ENCODE data around the gene EXOSC5. TPM values are rescaled to one million over a fixed set of nuclear protein-coding genes. Genes with fewer than 3 reads are reported as not detected.
"Not testable (repeated sequence)": the region's sequence is repeated elsewhere in the genome, so short reads cannot be mapped to it uniquely, and the experiment has no call there.

EXOSC5 gene
- total RNA-seq, 1 experiment from 2014 or later = 58.7 TPM

- H3K36me3 Mint-ChIP-seq (ENCODE audit: insufficient read depth in 1 of 3, low read depth in 3 of 3) = peaks cover 0 to 15% (median 9%) of the 10 kb centered on the region in 3 experiments; a peak in 3 of 7 replicates
- Histone ChIP-seq H3K4me1 (ENCODE audit: insufficient read depth, low read length) (no peaks in the 10 kb centered on the region; the same call in 1 of the 2 replicates), H4K91ac (ENCODE audit: insufficient read length, low read depth, low read length) (no peak overlapping the region), H3K4ac (ENCODE audit: low read depth, low read length) (no peak overlapping the region), H4K5ac (ENCODE audit: insufficient read length, low read depth, low read length) (no peak overlapping the region), H3K27ac (ENCODE audit: insufficient read length, low read depth, low read length) (no peak overlapping the region), H2AK5ac (ENCODE audit: insufficient read length, low read length) (no peak overlapping the region), H2AFZ (ENCODE audit: low read length) (no peak overlapping the region), H2BK20ac (ENCODE audit: low read depth, low read length, poor library complexity, severe bottlenecking) (no peak overlapping the region), H3K9ac (ENCODE audit: extremely low read depth, insufficient read length, low read length) (no peak overlapping the region), H3K4me2 (ENCODE audit: insufficient read depth, insufficient read length, low read length) (no peak overlapping the region), H3K18ac (ENCODE audit: insufficient read length, low read depth, low read length) (no peak overlapping the region), H3K23ac (ENCODE audit: insufficient read length, low read depth, low read length) (no peak overlapping the region), H2BK5ac (ENCODE audit: insufficient read length, low read length) (no peak overlapping the region), H2BK15ac (ENCODE audit: low read depth, low read length) (no peak overlapping the region), H2BK120ac (ENCODE audit: low read depth, low read length, poor library complexity, severe bottlenecking) (no peak overlapping the region), H3T11ph (ENCODE audit: low read length) (no peak overlapping the region), H2BK12ac (ENCODE audit: insufficient read length, low read depth, low read length) (no peak overlapping the region), H3K27me3 (ENCODE audit: insufficient read depth, low read length) (no peaks in the 10 kb centered on the region), H3K79me2 (ENCODE audit: insufficient read depth, low read length) (no peaks in the 10 kb centered on the region), H3K14ac (ENCODE audit: insufficient read depth, low read length) (no peak overlapping the region), H3K56ac (ENCODE audit: insufficient read length, low read depth, low read length) (no peak overlapping the region), H4K8ac (replicated peaks; ENCODE audit: insufficient read length, low read depth, low read length) (no peak overlapping the region), H3K9me3 (ENCODE audit: control insufficient read depth, low read depth, low read length) (no peaks in the 10 kb centered on the region), H4K20me1 (ENCODE audit: control insufficient read depth, insufficient read depth, insufficient read length) (peaks cover 3% of the 10 kb centered on the region), H3K23me2 (ENCODE audit: insufficient read length, low read depth, low read length, poor library complexity, severe bottlenecking) (peaks cover 4% of the 10 kb centered on the region), H3K79me1 (ENCODE audit: insufficient read depth, low read depth, low read length, poor library complexity, severe bottlenecking) (no peaks in the 10 kb centered on the region)
- H3K27me3 Mint-ChIP-seq (ENCODE audit: low read depth) = no peaks in the 10 kb centered on the region; the same call in 1 of the 2 replicates
- peaks cover 7 to 18% of the 10 kb centered on the region in 2 experiments for H3K4me1 Mint-ChIP-seq
- no peak overlapping the region for H3K4me3 Mint-ChIP-seq
- peak; percentile 37 for DNase-seq
- peak overlapping the region in 2 of 3 experiments; percentile 0 to 62; a peak in 2 of 7 replicates for H3K27ac Mint-ChIP-seq
- no peak for TF ChIP-seq CTCF (conservative IDR thresholded peaks at IDR 0.05)
- WGBS (ENCODE audit: extremely low coverage, insufficient read length, low lambda C conversion rate) = no CpG with 5 or more reads among the region's 4 CpGs
- no peaks in the 10 kb centered on the region for H3K9me3 Mint-ChIP-seq
Observed at GRCh38 chr19:41409288-41409687, 12.1 kb upstream of the EXOSC5 start.

GRCh38 chr19:41408846-41409245 is 11.7 kb upstream of the EXOSC5 start:
- not testable (repeated sequence) for H3K4ac ChIP-seq (ENCODE audit: low read depth, low read length); H4K91ac ChIP-seq (ENCODE audit: insufficient read length, low read depth, low read length); H3K27ac Mint-ChIP-seq; H3K79me1 ChIP-seq (ENCODE audit: insufficient read depth, low read depth, low read length, poor library complexity, severe bottlenecking); DNase-seq; H2BK5ac ChIP-seq (ENCODE audit: insufficient read length, low read length); H4K20me1 ChIP-seq (ENCODE audit: control insufficient read depth, insufficient read depth, insufficient read length); H3K18ac ChIP-seq (ENCODE audit: insufficient read length, low read depth, low read length); H3K27ac ChIP-seq (ENCODE audit: insufficient read length, low read depth, low read length); H3K79me2 ChIP-seq (ENCODE audit: insufficient read depth, low read length); H3K9me3 ChIP-seq (ENCODE audit: control insufficient read depth, low read depth, low read length); H3K23ac ChIP-seq (ENCODE audit: insufficient read length, low read depth, low read length); H3K27me3 Mint-ChIP-seq (ENCODE audit: low read depth); H3K4me1 ChIP-seq (ENCODE audit: insufficient read depth, low read length); H4K8ac ChIP-seq (replicated peaks; ENCODE audit: insufficient read length, low read depth, low read length); H3K23me2 ChIP-seq (ENCODE audit: insufficient read length, low read depth, low read length, poor library complexity, severe bottlenecking); H2BK12ac ChIP-seq (ENCODE audit: insufficient read length, low read depth, low read length); H2AK5ac ChIP-seq (ENCODE audit: insufficient read length, low read length); H3K4me2 ChIP-seq (ENCODE audit: insufficient read depth, insufficient read length, low read length); H3K9ac ChIP-seq (ENCODE audit: extremely low read depth, insufficient read length, low read length); H2AFZ ChIP-seq (ENCODE audit: low read length); H3T11ph ChIP-seq (ENCODE audit: low read length); H2BK120ac ChIP-seq (ENCODE audit: low read depth, low read length, poor library complexity, severe bottlenecking); H3K27me3 ChIP-seq (ENCODE audit: insufficient read depth, low read length); H4K5ac ChIP-seq (ENCODE audit: insufficient read length, low read depth, low read length); H3K14ac ChIP-seq (ENCODE audit: insufficient read depth, low read length); H3K9me3 Mint-ChIP-seq; H3K4me3 Mint-ChIP-seq; H3K56ac ChIP-seq (ENCODE audit: insufficient read length, low read depth, low read length); H2BK20ac ChIP-seq (ENCODE audit: low read depth, low read length, poor library complexity, severe bottlenecking); H2BK15ac ChIP-seq (ENCODE audit: low read depth, low read length)
- no CpG with 5 or more reads among the region's 5 CpGs for WGBS (ENCODE audit: extremely low coverage, insufficient read length, low lambda C conversion rate)
- H3K36me3 Mint-ChIP-seq (ENCODE audit: insufficient read depth in 1 of 3, low read depth in 3 of 3) = peaks cover 0 to 10% (median 7%) of the 10 kb centered on the region in 3 experiments; a peak in 3 of 7 replicates
- peaks cover 7 to 18% of the 10 kb centered on the region in 2 experiments for H3K4me1 Mint-ChIP-seq
